DND-41 (cell line): ENCODE measurements around the gene RMND1.

Experiments used
- CTCF ChIP-seq: IDR thresholded peaks from 2 replicates; pipeline ENCODE4 v1.5.1; 2012; ENCODE audit warnings: borderline replicate concordance, low read length, moderate library complexity, mild to moderate bottlenecking; ENCODE audit not compliant: poor library complexity, severe bottlenecking; ENCODE audit errors: extremely low read depth
- EZH2 ChIP-seq: IDR thresholded peaks from 3 replicates; pipeline ENCODE4 v1.6.1; 2012; ENCODE audit warnings: borderline replicate concordance, low read depth, mild to moderate bottlenecking, moderate library complexity, low read length, inconsistent platforms; ENCODE audit not compliant: severe bottlenecking

- TF ChIP-seq CTCF (peak; percentile 14), EZH2 (no peak)
Observed at GRCh38 chr6:151440930-151441329, 11.0 kb downstream of the RMND1 start.
